Left cardiac atrium (tissue), 4 donors: ENCODE data around the gene GUK1. TPM values are rescaled to one million over a fixed set of nuclear protein-coding genes. Genes with fewer than 3 reads are reported as not detected.
"Not testable (repeated sequence)": the region's sequence is repeated elsewhere in the genome, so short reads cannot be mapped to it uniquely, and the experiment has no call there.

ENCODE experiments used
- ATAC-seq, 2 donors: fragments of 200-7000 bp; cut with Tn5 transposase; one replicate each; pipeline ENCODE4 v1.9.1; 2020; ENCODE audit warnings: mild to moderate bottlenecking in 2 of 2, moderate library complexity in 2 of 2
- DNase-seq: peaks from one replicate; pipeline ENCODE4 v3.0.0-alpha.2; 2020
- intact Hi-C, 2 donors: fragments of 100-400 bp; cut with DNase I; formaldehyde crosslinking; loops; one replicate each; pipeline versions ENCODE4 v1.14.1 to v1.15.1; 2022 to 2023
- total RNA-seq, 2 donors: library from RNA; stranded (reverse); fragmentation: NEBNext Ultra II Directional; extraction: Animal tissue kit (Norgen Biotek cat#: 25700); gene quantifications; one replicate each; pipeline ENCODE4 v1.2.1, GENCODE V29; 2021
- donor health status: DM: no; HTN: yes; CAD: no.
- donor health status: DM: no; HTN: yes; CAD: no; lungs with severe emphysema.
- donor health status: DM: yes; HTN: yes; CAD: no.
- donor health status: Dilated cardiomyopathy.

The GUK1 gene
- total RNA-seq, 2 donors from 2014 or later = 153 to 185 TPM

- ATAC-seq (peak; percentile 89 to 96), DNase-seq (peak; percentile 96)
- intact Hi-C loops = no loop called here
These were observed 37.1 kb upstream of the GUK1 start, which contains the start of gene C1orf35 for GRCh38 chr1:228102791-228103620. TSS of gene C1orf35 (minus strand) at chr1:228103325. CDS start at chr1:228103227, 98 bp downstream.

- intact Hi-C loops = no loop called here
- DNase-seq (no peak), ATAC-seq (no peak)
These were observed 35.4 kb upstream of the GUK1 start for GRCh38 chr1:228104526-228105269.

DNA sequence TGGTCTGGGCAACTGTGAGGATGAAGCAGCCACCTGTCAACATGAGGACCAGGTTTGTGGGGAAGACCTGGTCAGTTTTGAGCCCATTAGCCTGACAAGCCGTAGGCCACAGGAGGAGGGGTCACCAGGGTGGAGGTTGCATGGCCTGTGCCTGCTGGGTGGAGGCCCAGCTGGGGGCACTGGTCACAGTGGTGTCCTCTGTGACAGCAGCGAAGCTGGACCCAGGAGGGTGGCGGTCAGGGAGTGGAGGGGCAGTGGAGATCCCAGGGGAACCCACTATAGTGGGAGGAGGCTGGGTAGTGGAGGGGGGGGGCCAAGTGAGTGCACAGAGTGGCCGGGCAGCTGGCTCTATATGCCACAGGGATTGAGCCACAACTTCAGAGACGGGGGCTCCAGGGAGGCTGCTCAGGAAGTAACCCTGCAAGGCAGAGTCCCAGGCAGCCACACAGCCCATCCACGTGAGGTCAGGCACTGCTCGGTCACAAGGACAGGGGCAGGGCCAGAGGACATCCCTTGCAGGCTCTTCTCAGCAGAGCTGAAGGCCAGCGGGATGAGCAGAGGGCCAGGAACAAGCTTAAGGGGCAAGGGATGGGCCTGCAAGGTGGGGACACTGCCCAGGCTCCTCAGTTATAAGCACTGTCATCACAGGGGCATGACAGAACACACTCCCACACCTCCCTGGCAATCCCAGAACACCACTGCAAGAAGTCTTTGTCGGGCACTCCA lies 34.6 kb upstream of the GUK1 start:
- DNase-seq (no peak), ATAC-seq (no peak)
- intact Hi-C loops = no loop called here

DNA sequence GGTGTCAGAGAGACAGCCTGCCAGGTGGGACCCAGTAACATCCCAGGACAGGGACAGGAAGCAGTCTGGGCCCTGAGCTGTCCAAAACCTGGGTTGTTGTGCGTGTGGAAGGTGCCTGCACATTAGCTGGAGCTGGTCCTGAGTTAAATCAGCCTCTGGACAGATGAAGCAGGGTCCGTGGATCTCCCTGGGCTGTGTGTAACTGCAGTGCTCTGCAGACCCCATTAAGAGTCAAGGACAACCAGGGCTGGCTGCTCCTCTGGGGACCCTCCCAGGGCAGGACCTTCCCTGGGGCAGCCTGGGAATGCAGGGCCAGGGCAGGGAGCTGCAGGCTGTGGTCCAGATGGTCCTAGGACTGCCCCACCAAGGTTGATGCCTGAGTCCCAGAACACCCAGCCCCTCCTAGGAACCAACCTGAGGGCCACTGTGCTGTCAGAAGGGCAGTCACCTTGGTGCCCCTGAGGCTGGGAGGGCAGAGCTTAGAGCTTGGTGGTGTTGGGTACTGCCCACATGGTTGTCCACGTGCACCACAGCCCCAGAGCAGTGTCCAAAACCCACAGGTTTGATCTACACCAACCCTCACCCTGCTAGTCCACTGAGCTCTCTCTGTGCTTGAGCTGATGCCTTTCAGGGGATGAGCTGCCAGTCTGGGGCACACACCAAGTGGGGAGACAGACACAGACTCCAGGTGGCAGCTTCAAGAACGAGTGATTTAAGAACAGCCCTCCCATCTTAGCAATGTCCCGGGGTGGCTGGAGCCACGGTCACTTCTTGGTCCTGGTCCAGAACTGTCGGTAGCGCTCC lies 33.9 kb upstream of the GUK1 start:
- intact Hi-C loops = no loop called here
- ATAC-seq (no peak), DNase-seq (no peak)

- ATAC-seq = no peak
- no peak for DNase-seq
- intact Hi-C loops = no loop called here
These were observed 33.4 kb upstream of the GUK1 start for GRCh38 chr1:228106800-228107054.

GRCh38 chr1:228107636-228108035 lies 32.4 kb upstream of the GUK1 start:
- DNase-seq (no peak), ATAC-seq (no peak)
- intact Hi-C loops = no loop called here

- DNase-seq = no peak
- no peak for ATAC-seq
- intact Hi-C loops = no loop called here
These were observed 31.9 kb upstream of the GUK1 start for GRCh38 chr1:228108055-228108690.

GRCh38 chr1:228108742-228109072 lies 31.4 kb upstream of the GUK1 start:
- no peak for DNase-seq
- no peak for ATAC-seq
- intact Hi-C loops = no loop called here

DNA sequence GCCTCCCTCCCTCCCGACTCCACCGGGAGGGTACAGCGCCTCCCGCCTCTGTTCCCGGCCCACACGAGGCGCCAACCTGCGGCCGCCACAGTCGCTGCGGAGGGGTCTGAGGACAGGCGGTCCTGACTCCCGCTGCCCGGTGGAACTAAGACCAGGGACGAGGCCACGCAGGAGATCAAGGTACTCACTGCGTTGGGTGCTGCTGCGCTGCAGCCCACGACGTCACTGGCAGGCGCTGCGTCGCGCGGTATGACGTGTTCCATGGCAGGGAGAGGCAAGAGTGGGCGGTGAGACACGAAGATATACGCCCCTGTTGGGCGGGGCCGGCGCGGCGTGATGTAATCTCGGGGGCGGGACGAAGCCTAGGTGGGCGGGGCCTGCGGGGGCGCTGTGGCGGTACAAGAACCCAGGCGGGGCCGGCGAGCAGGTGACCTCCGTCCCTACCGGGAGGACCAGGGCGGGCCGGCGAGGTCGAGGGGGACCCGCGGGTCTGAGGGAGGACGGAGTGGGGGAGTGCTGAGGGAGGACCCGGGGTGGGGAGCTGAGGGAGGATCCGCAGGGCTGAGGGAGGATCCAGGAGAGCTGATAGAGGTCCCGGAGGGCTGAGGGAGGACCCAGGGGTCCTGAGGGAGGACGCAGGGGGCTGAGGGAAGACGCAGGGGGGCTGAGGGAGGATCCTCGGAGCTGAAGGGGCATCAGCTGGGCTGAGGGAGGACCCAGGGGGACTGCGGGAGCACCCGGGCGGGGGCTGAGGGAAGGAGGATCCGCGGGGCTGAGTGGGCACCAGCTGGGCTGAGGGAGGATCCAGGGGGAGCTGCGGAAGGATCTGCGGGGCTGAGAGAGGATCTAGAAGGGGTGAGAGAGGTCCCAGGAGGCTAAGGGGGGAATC lies 30.8 kb upstream of the GUK1 start, which contains the start of gene MRPL55:
MRPL55 (minus strand) TSS at position 227 of the 889 bp plus-strand sequence. CDS start 1,039 bp downstream, outside the sequence.
- intact Hi-C loops = no loop called here
- DNase-seq (peak; percentile 97), ATAC-seq (peak; percentile 97 to 99)

- ATAC-seq = peak; percentile 0 to 5
- intact Hi-C loops = no loop called here
These were observed 30.1 kb upstream of the GUK1 start for GRCh38 chr1:228109962-228110488.

GRCh38 chr1:228110556-228110955 lies 29.5 kb upstream of the GUK1 start:
- intact Hi-C loops = no loop called here
- ATAC-seq = no peak
- no peak for DNase-seq

More at GRCh38 chr1:228109962-228110488, 30.1 kb upstream of the GUK1 start:
- no peak for DNase-seq

GRCh38 chr1:228111315-228111714 lies 28.8 kb upstream of the GUK1 start:
- DNase-seq, intact Hi-C loops, ATAC-seq: not testable (repeated sequence)

DNA sequence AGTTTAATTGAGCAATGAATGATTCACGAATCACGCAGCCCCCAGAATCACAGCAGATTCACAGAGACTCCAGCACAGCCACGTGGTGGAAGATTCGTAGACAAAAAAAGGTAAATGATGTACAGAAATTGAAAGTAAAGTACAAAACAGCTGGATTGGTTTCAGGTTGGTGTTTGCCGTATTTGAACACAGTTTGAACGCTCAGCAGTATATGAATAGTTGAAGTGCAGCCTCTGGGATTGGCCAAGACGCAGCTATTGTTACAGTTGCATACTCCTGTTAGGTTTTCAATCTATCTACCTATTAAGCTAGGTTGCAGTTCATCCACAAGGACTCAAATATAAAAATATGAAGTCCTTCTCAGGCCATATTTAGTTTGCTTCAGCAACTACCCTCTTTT lies 27.9 kb upstream of the GUK1 start:
- no peak for DNase-seq
- ATAC-seq = no peak
- intact Hi-C loops = no loop called here

DNA sequence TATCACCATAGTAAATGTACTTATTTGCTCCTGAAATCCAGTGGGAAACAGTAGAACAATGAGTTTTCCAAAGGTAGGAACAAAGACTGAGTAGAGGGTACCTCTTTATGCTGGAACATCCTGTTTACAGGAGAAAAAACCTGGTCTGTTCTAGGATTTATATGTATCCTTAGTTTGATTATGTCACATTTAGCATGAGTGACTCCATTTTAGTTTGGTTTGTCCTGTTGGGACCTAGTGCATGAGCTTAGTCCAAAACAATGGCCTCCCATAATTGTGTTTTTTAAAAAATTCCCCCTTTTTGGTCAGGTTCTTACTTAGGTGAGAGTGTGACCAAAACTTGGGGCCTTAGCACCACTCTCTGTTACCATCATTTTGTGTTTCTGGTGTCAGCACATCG lies 27.5 kb upstream of the GUK1 start:
- ATAC-seq (no peak), DNase-seq (no peak)
- intact Hi-C loops = no loop called here

GRCh38 chr1:228114827-228115226 lies 25.3 kb upstream of the GUK1 start:
- intact Hi-C loops = no loop called here
- no peak for ATAC-seq
- DNase-seq = no peak

- intact Hi-C loops = no loop called here
- ATAC-seq = no peak
- DNase-seq = no peak
These were observed 22.7 kb upstream of the GUK1 start for GRCh38 chr1:228117335-228117734.

GRCh38 chr1:228118040-228118439 lies 22.0 kb upstream of the GUK1 start:
- intact Hi-C loops = no loop called here
- ATAC-seq (no peak), DNase-seq (no peak)

GRCh38 chr1:228120351-228120750 lies 19.7 kb upstream of the GUK1 start:
- intact Hi-C loops = no loop called here
- no peak for ATAC-seq
- DNase-seq = no peak
